Muscle layer of colon (tissue), 2 donors: ENCODE data around the gene GADL1.

ENCODE experiments used
- H3K27ac ChIP-seq: one replicate; pipeline ENCODE4 v1.7.0; 2013; ENCODE audit warnings: low read depth, mild to moderate bottlenecking, low read length, moderate library complexity
- H3K27me3 ChIP-seq, 2 donors: one replicate each; pipeline ENCODE4 v1.7.0; 2013; ENCODE audit warnings: low read length in 2 of 2, mild to moderate bottlenecking in 2 of 2; ENCODE audit not compliant: insufficient read depth in 2 of 2, control insufficient read depth in 1 of 2
- H3K36me3 ChIP-seq: one replicate; pipeline ENCODE4 v1.7.0; 2013; ENCODE audit warnings: mild to moderate bottlenecking, low read length; ENCODE audit not compliant: insufficient read depth
- H3K4me1 ChIP-seq: one replicate; pipeline ENCODE4 v1.7.0; 2013; ENCODE audit warnings: mild to moderate bottlenecking, low read length; ENCODE audit not compliant: insufficient read depth
- H3K4me3 ChIP-seq, 2 donors: one replicate each; pipeline ENCODE4 v1.7.0; 2013; ENCODE audit warnings: low read length in 2 of 2, low read depth in 1 of 2, mild to moderate bottlenecking in 1 of 2, moderate library complexity in 1 of 2
- H3K9ac ChIP-seq: one replicate; pipeline ENCODE4 v1.7.0; 2013; ENCODE audit warnings: low read length
- H3K9me3 ChIP-seq: one replicate; pipeline ENCODE4 v1.7.0; 2013; ENCODE audit warnings: mild to moderate bottlenecking, low read length
- donor health status: abdominal sarcoma.
- donor health status: Adenocarcinoma of cecum.

Gene GADL1

DNA sequence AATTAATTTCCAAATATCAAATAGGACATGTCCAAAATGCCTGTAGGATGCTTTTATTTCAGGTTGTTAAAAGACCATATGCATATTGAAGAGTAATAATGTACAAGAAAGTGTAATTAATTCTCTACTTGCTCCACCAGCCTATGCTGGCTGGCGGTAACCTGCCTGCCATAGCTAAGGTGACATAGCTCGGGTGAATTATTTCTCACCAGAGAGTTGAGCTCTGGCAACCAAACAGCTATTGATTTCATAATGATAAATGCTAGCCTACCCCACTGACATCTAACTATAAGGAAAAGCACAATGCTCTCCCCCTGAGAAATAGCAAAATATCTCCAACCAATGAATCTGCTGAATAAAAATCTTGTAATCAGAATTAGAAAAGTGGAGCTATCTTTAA lies 48.9 kb downstream of the GADL1 start:
- Histone ChIP-seq H3K36me3 (no peaks in the 10 kb centered on the region), H3K9me3 (no peaks in the 10 kb centered on the region), H3K4me3 (no peak overlapping the region), H3K27ac (no peak overlapping the region), H3K9ac (no peak overlapping the region), H3K4me1 (no peaks in the 10 kb centered on the region), H3K27me3 (no peaks in the 10 kb centered on the region)

GRCh38 chr3:30843877-30844276 lies 50.6 kb downstream of the GADL1 start:
- Histone ChIP-seq H3K4me3 (no peak overlapping the region), H3K27ac (no peak overlapping the region), H3K36me3 (no peaks in the 10 kb centered on the region), H3K27me3 (no peaks in the 10 kb centered on the region), H3K9ac (no peak overlapping the region), H3K9me3 (no peaks in the 10 kb centered on the region), H3K4me1 (no peaks in the 10 kb centered on the region)

DNA sequence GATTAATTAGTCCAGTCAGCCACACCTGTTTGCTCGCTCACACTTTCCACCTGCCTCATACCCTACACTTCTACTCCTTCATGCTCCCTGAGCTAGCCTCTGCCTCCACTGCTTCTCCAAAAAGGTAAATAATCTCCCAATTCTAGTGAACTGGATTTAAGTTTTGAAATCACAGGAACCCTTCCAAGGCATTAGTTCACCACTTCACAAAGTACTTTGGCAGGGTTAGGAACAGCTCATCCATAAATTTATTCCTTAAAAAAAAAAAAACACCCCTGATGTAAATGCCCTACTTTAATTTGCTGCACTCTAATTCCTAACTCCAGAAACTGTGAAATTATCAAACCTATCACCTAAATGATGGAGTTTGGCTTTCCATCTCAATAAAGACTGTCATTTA lies 58.3 kb downstream of the GADL1 start:
- Histone ChIP-seq H3K27me3 (no peaks in the 10 kb centered on the region), H3K9me3 (no peaks in the 10 kb centered on the region), H3K9ac (no peak overlapping the region), H3K4me3 (no peak overlapping the region), H3K27ac (no peak overlapping the region), H3K4me1 (no peaks in the 10 kb centered on the region), H3K36me3 (no peaks in the 10 kb centered on the region)

- Histone ChIP-seq H3K27ac (no peak overlapping the region), H3K27me3 (no peaks in the 10 kb centered on the region), H3K9me3 (no peaks in the 10 kb centered on the region), H3K36me3 (no peaks in the 10 kb centered on the region), H3K4me3 (no peak overlapping the region), H3K4me1 (no peaks in the 10 kb centered on the region), H3K9ac (no peak overlapping the region)
Observed at GRCh38 chr3:30835667-30836066, 58.8 kb downstream of the GADL1 start.

DNA sequence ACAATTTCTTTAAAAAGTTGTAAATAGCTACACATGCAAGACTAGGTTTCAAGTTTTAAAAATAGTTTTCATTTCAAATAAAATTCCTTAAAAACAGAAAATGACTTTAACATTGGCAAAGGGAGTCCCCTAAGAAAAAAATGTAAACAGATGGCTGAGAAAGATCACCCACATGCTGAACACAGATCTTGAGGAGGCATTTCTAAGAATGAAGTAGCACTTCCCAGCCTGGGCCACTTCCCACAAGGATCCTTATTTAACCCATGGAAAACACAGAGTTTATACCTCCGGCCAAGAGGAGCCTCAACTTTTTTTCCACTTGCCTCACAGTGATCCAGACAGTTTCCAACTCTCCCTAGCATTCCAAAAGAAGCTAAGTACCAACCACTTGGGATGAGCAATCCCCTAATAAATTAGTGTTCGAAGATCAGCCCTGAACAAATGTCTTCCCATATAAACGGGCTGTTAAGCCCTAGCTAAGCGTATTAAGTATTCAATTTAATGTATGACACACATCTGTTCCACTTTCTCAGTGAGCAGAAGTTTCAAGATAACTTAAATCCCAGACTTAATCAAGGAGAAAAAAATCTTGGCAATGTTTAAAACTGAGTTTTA lies 61.4 kb downstream of the GADL1 start:
- H3K27me3 ChIP-seq = no peaks in the 10 kb centered on the region
- no peak overlapping the region for H3K27ac ChIP-seq
- H3K4me3 ChIP-seq = no peak overlapping the region
- H3K4me1 ChIP-seq = no peaks in the 10 kb centered on the region
- H3K36me3 ChIP-seq = no peaks in the 10 kb centered on the region
- no peak overlapping the region for H3K9ac ChIP-seq
- no peaks in the 10 kb centered on the region for H3K9me3 ChIP-seq

DNA sequence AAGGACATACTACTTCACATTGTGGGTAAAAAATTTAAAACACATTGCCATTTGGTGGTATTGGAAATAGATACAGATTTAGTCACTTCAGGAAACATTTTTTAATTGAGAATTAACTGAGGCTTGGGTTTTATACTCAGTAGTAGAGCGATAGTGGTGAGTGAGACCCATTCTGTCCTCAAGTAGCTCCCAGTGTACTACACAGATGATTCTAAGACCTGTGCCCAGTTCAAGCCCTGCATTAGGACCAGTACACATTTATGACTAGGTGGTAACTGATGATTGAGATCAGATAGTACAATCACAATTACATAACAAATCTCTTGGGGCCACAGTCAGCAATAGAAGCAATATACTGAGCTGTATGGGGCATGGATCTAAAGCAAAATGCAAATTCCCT lies 67.4 kb downstream of the GADL1 start:
- no peaks in the 10 kb centered on the region for H3K9me3 ChIP-seq
- H3K27ac ChIP-seq = no peak overlapping the region
- no peak overlapping the region for H3K9ac ChIP-seq
- no peaks in the 10 kb centered on the region for H3K36me3 ChIP-seq
- H3K27me3 ChIP-seq = no peaks in the 10 kb centered on the region
- peaks cover 7% of the 10 kb centered on the region for H3K4me1 ChIP-seq
- H3K4me3 ChIP-seq = no peak overlapping the region

GRCh38 chr3:30826531-30826942 lies 67.9 kb downstream of the GADL1 start:
- Histone ChIP-seq H3K27ac (no peak overlapping the region), H3K4me1 (peaks cover 7% of the 10 kb centered on the region), H3K36me3 (no peaks in the 10 kb centered on the region), H3K9ac (no peak overlapping the region), H3K4me3 (no peak overlapping the region), H3K27me3 (no peaks in the 10 kb centered on the region), H3K9me3 (no peaks in the 10 kb centered on the region)

DNA sequence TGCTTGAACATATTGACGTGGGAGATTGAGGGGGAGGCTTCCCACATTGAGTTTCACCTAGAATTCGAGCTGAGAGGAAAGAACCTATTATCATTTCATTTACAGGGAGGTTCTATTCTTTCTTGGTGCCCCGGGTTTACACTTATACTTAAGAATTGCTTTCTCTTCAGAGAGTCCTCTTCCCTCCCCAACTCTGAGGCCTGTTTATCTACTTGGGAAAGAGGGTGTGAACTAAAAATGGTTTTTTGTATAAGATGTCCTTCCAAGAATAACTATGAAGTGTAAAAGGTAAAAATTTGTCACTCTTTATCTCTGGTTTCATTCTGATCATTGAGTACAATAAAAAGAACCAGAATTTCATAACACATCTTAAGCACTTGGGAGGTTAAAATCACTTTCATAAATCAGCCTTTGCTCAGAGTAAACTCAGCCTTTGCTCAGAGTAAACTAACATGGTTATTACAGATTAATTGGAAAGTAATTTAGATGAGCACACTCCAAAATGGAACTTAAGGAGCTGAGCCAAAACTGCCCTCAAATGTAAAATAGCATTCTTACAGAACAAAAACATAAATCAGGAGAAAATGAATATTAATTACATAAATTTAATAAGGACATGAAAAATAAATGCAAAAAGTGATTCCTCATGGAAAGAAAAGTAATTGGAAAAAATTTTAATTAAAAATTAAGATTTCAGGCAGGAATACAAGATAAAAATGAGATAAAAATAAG lies 75.2 kb downstream of the GADL1 start:
- no peaks in the 10 kb centered on the region for H3K4me1 ChIP-seq
- no peak overlapping the region for H3K4me3 ChIP-seq
- no peak overlapping the region for H3K9ac ChIP-seq
- no peak overlapping the region for H3K27ac ChIP-seq
- H3K36me3 ChIP-seq = no peaks in the 10 kb centered on the region
- no peaks in the 10 kb centered on the region for H3K9me3 ChIP-seq
- H3K27me3 ChIP-seq = no peaks in the 10 kb centered on the region

- Histone ChIP-seq H3K4me3 (no peak overlapping the region), H3K9me3 (no peaks in the 10 kb centered on the region), H3K27ac (no peak overlapping the region), H3K27me3 (no peaks in the 10 kb centered on the region), H3K9ac (no peak overlapping the region), H3K4me1 (peaks cover 6% of the 10 kb centered on the region), H3K36me3 (no peaks in the 10 kb centered on the region)
Observed at GRCh38 chr3:30813734-30814133, 80.7 kb downstream of the GADL1 start.

DNA sequence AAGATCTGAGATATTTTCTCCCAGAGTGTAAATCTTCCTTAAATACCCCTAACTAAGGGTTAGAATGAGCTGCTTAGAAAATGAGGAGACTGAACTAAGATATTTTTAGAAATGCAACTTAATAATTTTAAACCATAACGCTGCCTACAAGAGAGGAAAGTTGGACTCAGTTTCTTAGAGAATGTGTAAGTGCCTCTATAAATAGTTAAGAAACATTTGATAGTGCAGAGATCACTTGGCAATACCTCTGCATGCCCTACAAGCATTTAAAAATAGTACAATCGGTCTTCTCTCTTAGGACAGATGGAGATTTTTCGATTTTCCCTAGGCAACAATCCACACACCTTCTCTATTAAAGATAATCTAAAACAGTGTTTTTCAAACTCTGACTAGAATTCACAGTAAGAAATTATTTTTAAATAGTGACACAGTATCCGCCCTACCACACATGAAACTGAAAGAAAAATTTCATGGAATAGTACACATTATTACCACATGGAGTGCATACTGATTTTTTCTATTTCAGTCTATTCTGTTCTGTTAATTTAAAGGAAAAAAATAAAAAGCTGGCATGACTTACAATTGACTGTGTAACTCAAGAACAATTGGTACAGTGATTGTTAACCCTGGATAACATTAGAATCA lies 83.2 kb downstream of the GADL1 start:
- Histone ChIP-seq H3K4me1 (peaks cover 6% of the 10 kb centered on the region), H3K9me3 (no peaks in the 10 kb centered on the region), H3K27ac (no peak overlapping the region), H3K4me3 (no peak overlapping the region), H3K36me3 (no peaks in the 10 kb centered on the region), H3K9ac (no peak overlapping the region), H3K27me3 (no peaks in the 10 kb centered on the region)

DNA sequence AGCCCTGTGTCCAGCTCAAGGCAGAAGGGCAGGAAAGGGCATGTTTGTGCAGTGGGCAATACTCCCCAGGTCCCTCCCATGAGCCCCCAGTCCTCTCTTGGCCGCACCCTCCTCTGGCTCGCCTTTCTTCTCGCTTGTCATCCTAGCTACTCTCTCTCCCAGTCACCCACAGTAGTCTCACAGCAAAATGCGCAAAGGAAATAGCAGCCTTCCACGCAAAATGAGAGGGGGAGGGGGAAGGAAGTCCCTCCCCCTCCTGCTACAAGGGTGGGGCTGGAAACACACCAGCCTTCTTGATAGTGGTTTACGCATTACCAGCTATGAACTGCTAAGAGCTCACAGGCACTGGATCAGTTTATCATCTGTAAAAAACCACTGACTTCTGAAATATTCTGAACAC lies 83.8 kb downstream of the GADL1 start:
- no peak overlapping the region for H3K9ac ChIP-seq
- no peaks in the 10 kb centered on the region for H3K27me3 ChIP-seq
- no peak overlapping the region for H3K27ac ChIP-seq
- no peaks in the 10 kb centered on the region for H3K36me3 ChIP-seq
- H3K9me3 ChIP-seq = no peaks in the 10 kb centered on the region
- no peak overlapping the region for H3K4me3 ChIP-seq
- H3K4me1 ChIP-seq = peaks cover 6% of the 10 kb centered on the region
